Dermis blood vessel endothelial cell (primary cell): ENCODE data around the gene TRAPPC8. TPM values are rescaled to one million over a fixed set of nuclear protein-coding genes. Genes with fewer than 3 reads are reported as not detected.
A peak's percentile ranks its signal among the peaks of the same experiment; 100 is the strongest.
"Not testable (repeated sequence)": the region's sequence is repeated elsewhere in the genome, so short reads cannot be mapped to it uniquely, and the experiment has no call there.

Experiments used
- DNase-seq: peaks from one replicate; pipeline ENCODE4 v3.0.0; 2010
- total RNA-seq: library from RNA; depleted of rRNA; stranded (reverse); fragments of >200 nt; gene quantifications from 2 replicates; pipeline ENCODE4 v1.2.3, GENCODE V29; 2014

TRAPPC8 gene
- total RNA-seq, 1 donor from 2014 or later, result 62.8 TPM

- DNase-seq, result peak; percentile 82
Observed at GRCh38 chr18:31857526-31858106, 85.3 kb downstream of the TRAPPC8 start.

GRCh38 chr18:31850844-31851243 is 92.1 kb downstream of the TRAPPC8 start:
- no peak for DNase-seq

GRCh38 chr18:31840499-31840898 is 102.4 kb downstream of the TRAPPC8 start:
- DNase-seq, result no peak

GRCh38 chr18:31837879-31838278 is 105.0 kb downstream of the TRAPPC8 start:
- DNase-seq, result no peak

- no peak for DNase-seq
Observed at GRCh38 chr18:31835528-31836133, 107.3 kb downstream of the TRAPPC8 start.

- no peak for DNase-seq
Observed at GRCh38 chr18:31831903-31832302, 111.0 kb downstream of the TRAPPC8 start.

GRCh38 chr18:31830686-31831085 is 112.2 kb downstream of the TRAPPC8 start:
- DNase-seq, result no peak

GRCh38 chr18:31828613-31829012 is 114.3 kb downstream of the TRAPPC8 start:
- DNase-seq, result no peak

- not testable (repeated sequence) for DNase-seq
Observed at GRCh38 chr18:31826673-31827325, 116.1 kb downstream of the TRAPPC8 start.

GRCh38 chr18:31825772-31826171 is 117.2 kb downstream of the TRAPPC8 start:
- DNase-seq, result no peak

- DNase-seq, result peak; percentile 51
Observed at GRCh38 chr18:31821545-31822171, 121.3 kb downstream of the TRAPPC8 start.

GRCh38 chr18:31819925-31820229 is 123.1 kb downstream of the TRAPPC8 start:
- DNase-seq, result no peak

GRCh38 chr18:31819106-31819924 is 123.6 kb downstream of the TRAPPC8 start:
- DNase-seq, result peak; percentile 71

- no peak for DNase-seq
Observed at GRCh38 chr18:31814132-31814531, 128.8 kb downstream of the TRAPPC8 start.

- not testable (repeated sequence) for DNase-seq
Observed at GRCh38 chr18:31810336-31811130, 132.4 kb downstream of the TRAPPC8 start.

GRCh38 chr18:31809049-31809448 is 133.9 kb downstream of the TRAPPC8 start:
- DNase-seq, result not testable (repeated sequence)

GRCh38 chr18:31801078-31801477 is 141.8 kb downstream of the TRAPPC8 start:
- no peak for DNase-seq

GRCh38 chr18:31799257-31799656 is 143.7 kb downstream of the TRAPPC8 start:
- DNase-seq, result not testable (repeated sequence)

GRCh38 chr18:31798399-31798798 is 144.5 kb downstream of the TRAPPC8 start:
- no peak for DNase-seq

- no peak for DNase-seq
Observed at GRCh38 chr18:31795747-31796146, 147.2 kb downstream of the TRAPPC8 start.

- DNase-seq, result no peak
Observed at GRCh38 chr18:31793531-31793930, 149.4 kb downstream of the TRAPPC8 start.

- DNase-seq, result no peak
Observed at GRCh38 chr18:31792580-31792911, 150.4 kb downstream of the TRAPPC8 start.
